Stimulated activated effector memory CD8-positive, alpha-beta T cell treated with anti-CD3 and anti-CD28 coated beads, Interleukin-12 subunit alpha, Interleukin-12 subunit beta, amount 100 ng/mL, for 72 hours (primary cell): ENCODE measurements around the gene MARCHF3.
"Not testable (repeated sequence)": the region's sequence is repeated elsewhere in the genome, so short reads cannot be mapped to it uniquely, and the experiment has no call there.

Source experiments
- ATAC-seq: fragments of 150-1000 bp; cut with Tn5 transposase; 2 replicates; pipeline ENCODE4 v1.10.0; 2021
- DNase-seq, 2 donors: peaks; one replicate each; pipeline ENCODE4 v3.0.0; 2021 to 2022; ENCODE audit warnings: low spot score in 2 of 2
- H3K27ac Mint-ChIP-seq: one replicate; pipeline ENCODE4 v1.8.0; 2022; ENCODE audit warnings: mild to moderate bottlenecking, mixed read lengths
- H3K36me3 Mint-ChIP-seq: one replicate; pipeline ENCODE4 v1.8.0; 2022; ENCODE audit warnings: mild to moderate bottlenecking, mixed read lengths
- H3K4me1 Mint-ChIP-seq: one replicate; pipeline ENCODE4 v1.8.0; 2022; ENCODE audit warnings: mixed read lengths
- H3K4me3 Mint-ChIP-seq: one replicate; pipeline ENCODE4 v1.8.0; 2022; ENCODE audit warnings: mild to moderate bottlenecking, mixed read lengths
- H3K9me3 Mint-ChIP-seq: one replicate; pipeline ENCODE4 v1.8.0; 2022; ENCODE audit warnings: mixed read lengths

The MARCHF3 gene

GRCh38 chr5:127028822-127029457 is 1.4 kb downstream of the MARCHF3 start:
- H3K36me3 Mint-ChIP-seq = no peaks in the 10 kb centered on the region
- peaks cover 14% of the 10 kb centered on the region for H3K4me1 Mint-ChIP-seq
- no peak overlapping the region for H3K27ac Mint-ChIP-seq
- H3K9me3 Mint-ChIP-seq = no peaks in the 10 kb centered on the region
- peak overlapping the region; percentile 73 for H3K4me3 Mint-ChIP-seq
- DNase-seq = no peak
- no peak for ATAC-seq

GRCh38 chr5:127027539-127027938 is 2.8 kb downstream of the MARCHF3 start:
- Mint-ChIP-seq H3K27ac (no peak overlapping the region), H3K36me3 (no peaks in the 10 kb centered on the region), H3K9me3 (no peaks in the 10 kb centered on the region), H3K4me3 (no peak overlapping the region), H3K4me1 (peaks cover 14% of the 10 kb centered on the region)
- DNase-seq (no peak), ATAC-seq (no peak)

GRCh38 chr5:127026166-127026565 is 4.2 kb downstream of the MARCHF3 start:
- no peak overlapping the region for H3K4me3 Mint-ChIP-seq
- no peaks in the 10 kb centered on the region for H3K36me3 Mint-ChIP-seq
- no peak for DNase-seq
- no peak for ATAC-seq
- no peaks in the 10 kb centered on the region for H3K9me3 Mint-ChIP-seq
- H3K4me1 Mint-ChIP-seq = peaks cover 6% of the 10 kb centered on the region
- H3K27ac Mint-ChIP-seq = no peak overlapping the region

GRCh38 chr5:127025467-127025866 is 4.9 kb downstream of the MARCHF3 start:
- peaks cover 6% of the 10 kb centered on the region for H3K4me1 Mint-ChIP-seq
- no peaks in the 10 kb centered on the region for H3K9me3 Mint-ChIP-seq
- no peak overlapping the region for H3K4me3 Mint-ChIP-seq
- no peak for DNase-seq
- ATAC-seq = no peak
- no peak overlapping the region for H3K27ac Mint-ChIP-seq
- no peaks in the 10 kb centered on the region for H3K36me3 Mint-ChIP-seq

- H3K9me3 Mint-ChIP-seq = no peaks in the 10 kb centered on the region
- H3K4me3 Mint-ChIP-seq = no peak overlapping the region
- no peaks in the 10 kb centered on the region for H3K36me3 Mint-ChIP-seq
- ATAC-seq = no peak
- peaks cover 6% of the 10 kb centered on the region for H3K4me1 Mint-ChIP-seq
- H3K27ac Mint-ChIP-seq = no peak overlapping the region
- no peak for DNase-seq
Measured at GRCh38 chr5:127024821-127025220, 5.5 kb downstream of the MARCHF3 start.

GRCh38 chr5:127023552-127024191 is 6.7 kb downstream of the MARCHF3 start:
- H3K36me3 Mint-ChIP-seq, H3K9me3 Mint-ChIP-seq, H3K27ac Mint-ChIP-seq, H3K4me3 Mint-ChIP-seq, DNase-seq, H3K4me1 Mint-ChIP-seq: not testable (repeated sequence)
- peak; percentile 58 for ATAC-seq

GRCh38 chr5:127022846-127023245 is 7.5 kb downstream of the MARCHF3 start:
- no peak for DNase-seq
- H3K4me3 Mint-ChIP-seq = no peak overlapping the region
- no peak for ATAC-seq
- no peaks in the 10 kb centered on the region for H3K36me3 Mint-ChIP-seq
- H3K4me1 Mint-ChIP-seq = no peaks in the 10 kb centered on the region
- H3K27ac Mint-ChIP-seq = no peak overlapping the region
- H3K9me3 Mint-ChIP-seq = no peaks in the 10 kb centered on the region

GRCh38 chr5:127019928-127020327 is 10.4 kb downstream of the MARCHF3 start:
- no peaks in the 10 kb centered on the region for H3K9me3 Mint-ChIP-seq
- DNase-seq = no peak
- H3K4me1 Mint-ChIP-seq = no peaks in the 10 kb centered on the region
- no peaks in the 10 kb centered on the region for H3K36me3 Mint-ChIP-seq
- no peak overlapping the region for H3K27ac Mint-ChIP-seq
- H3K4me3 Mint-ChIP-seq = no peak overlapping the region
- no peak for ATAC-seq

GRCh38 chr5:127016722-127017121 is 13.6 kb downstream of the MARCHF3 start:
- not testable (repeated sequence) for DNase-seq, H3K4me1 Mint-ChIP-seq, ATAC-seq, H3K9me3 Mint-ChIP-seq, H3K36me3 Mint-ChIP-seq, H3K27ac Mint-ChIP-seq, H3K4me3 Mint-ChIP-seq

- H3K27ac Mint-ChIP-seq = no peak overlapping the region
- H3K4me3 Mint-ChIP-seq = no peak overlapping the region
- DNase-seq (no peak), ATAC-seq (no peak)
- H3K9me3 Mint-ChIP-seq = no peaks in the 10 kb centered on the region
- no peaks in the 10 kb centered on the region for H3K36me3 Mint-ChIP-seq
- H3K4me1 Mint-ChIP-seq = no peaks in the 10 kb centered on the region
Measured at GRCh38 chr5:127015716-127016115, 14.6 kb downstream of the MARCHF3 start.

- no peaks in the 10 kb centered on the region for H3K4me1 Mint-ChIP-seq
- H3K36me3 Mint-ChIP-seq = no peaks in the 10 kb centered on the region
- DNase-seq (no peak), ATAC-seq (no peak)
- H3K4me3 Mint-ChIP-seq = no peak overlapping the region
- no peaks in the 10 kb centered on the region for H3K9me3 Mint-ChIP-seq
- no peak overlapping the region for H3K27ac Mint-ChIP-seq
Measured at GRCh38 chr5:127014573-127014972, 15.8 kb downstream of the MARCHF3 start.

- H3K36me3 Mint-ChIP-seq = no peaks in the 10 kb centered on the region
- ATAC-seq (no peak), DNase-seq (no peak)
- H3K9me3 Mint-ChIP-seq = no peaks in the 10 kb centered on the region
- H3K4me1 Mint-ChIP-seq = no peaks in the 10 kb centered on the region
- no peak overlapping the region for H3K4me3 Mint-ChIP-seq
- H3K27ac Mint-ChIP-seq = no peak overlapping the region
Measured at GRCh38 chr5:127013407-127013806, 17.0 kb downstream of the MARCHF3 start.

GRCh38 chr5:127012916-127013315 is 17.4 kb downstream of the MARCHF3 start:
- Mint-ChIP-seq H3K36me3 (no peaks in the 10 kb centered on the region), H3K27ac (no peak overlapping the region), H3K4me1 (no peaks in the 10 kb centered on the region), H3K9me3 (no peaks in the 10 kb centered on the region), H3K4me3 (no peak overlapping the region)
- DNase-seq (no peak), ATAC-seq (no peak)

GRCh38 chr5:127011961-127012644 is 18.3 kb downstream of the MARCHF3 start:
- no peak for DNase-seq
- no peak overlapping the region for H3K4me3 Mint-ChIP-seq
- no peaks in the 10 kb centered on the region for H3K4me1 Mint-ChIP-seq
- no peaks in the 10 kb centered on the region for H3K36me3 Mint-ChIP-seq
- H3K9me3 Mint-ChIP-seq = no peaks in the 10 kb centered on the region
- ATAC-seq = peak; percentile 60
- no peak overlapping the region for H3K27ac Mint-ChIP-seq

GRCh38 chr5:127011153-127011552 is 19.2 kb downstream of the MARCHF3 start:
- Mint-ChIP-seq H3K36me3 (no peaks in the 10 kb centered on the region), H3K4me3 (no peak overlapping the region), H3K9me3 (no peaks in the 10 kb centered on the region), H3K4me1 (no peaks in the 10 kb centered on the region), H3K27ac (no peak overlapping the region)
- ATAC-seq = no peak
- no peak for DNase-seq

- DNase-seq (no peak), ATAC-seq (no peak)
- no peaks in the 10 kb centered on the region for H3K36me3 Mint-ChIP-seq
- H3K9me3 Mint-ChIP-seq = no peaks in the 10 kb centered on the region
- no peak overlapping the region for H3K27ac Mint-ChIP-seq
- H3K4me1 Mint-ChIP-seq = no peaks in the 10 kb centered on the region
- no peak overlapping the region for H3K4me3 Mint-ChIP-seq
Measured at GRCh38 chr5:127010362-127010761, 20.0 kb downstream of the MARCHF3 start.
